Measurements from ENCODE around the gene STK32B. TPM values are rescaled to one million over a fixed set of nuclear protein-coding genes. Genes with fewer than 3 reads are reported as not detected.

The STK32B gene
- total and polyA plus RNA-seq, 2 of the 8 experiments (the other 6 are each of a cell fraction or from before 2014, with no cell fraction given) = 2.3 to 2.5 TPM

GRCh38 chr4:5185551-5185950 is 134.3 kb downstream of the STK32B start (continued):
- no peak for TF ChIP-seq E2F6 (IDR thresholded peaks at IDR 0.05)
- no peak for TF ChIP-seq SP1 (IDR thresholded peaks at IDR 0.05; ENCODE audit: low read depth, low read length)

Measured in H1 (cell line).